SK-N-SH treated with all-trans-retinoic acid at 6 μM for 48 hours (cell line): ENCODE results near the gene EHBP1.
"Not testable (repeated sequence)": the region's sequence is repeated elsewhere in the genome, so short reads cannot be mapped to it uniquely, and the experiment has no call there.

Experiments
- ATAC-seq: fragments of 200-7000 bp; cut with Tn5 transposase; 3 replicates; pipeline ENCODE4 v1.9.1; 2020; ENCODE audit warnings: mild to moderate bottlenecking, moderate library complexity
- CREB5 ChIP-seq: fragments of 250-450 bp; sonication (Bioruptor Pico); IDR thresholded peaks from 2 replicates; pipeline ENCODE4 v1.5.1; 2020; ENCODE audit warnings: low read depth, mild to moderate bottlenecking, moderate library complexity
- CSDC2 ChIP-seq: fragments of 250-450 bp; sonication (Bioruptor Pico); IDR thresholded peaks from 2 replicates; pipeline ENCODE4 v1.5.0; 2020; ENCODE audit warnings: mild to moderate bottlenecking, moderate library complexity
- CSRNP3 ChIP-seq: fragments of 250-450 bp; sonication (Bioruptor Pico); IDR thresholded peaks from 2 replicates; pipeline ENCODE4 v1.5.1; 2021; ENCODE audit warnings: mild to moderate bottlenecking, moderate library complexity
- ESRRG ChIP-seq: fragments of 250-450 bp; sonication (Bioruptor Pico); IDR thresholded peaks from 2 replicates; pipeline ENCODE4 v1.6.1; 2021; ENCODE audit warnings: mild to moderate bottlenecking
- ISL1 ChIP-seq: fragments of 250-450 bp; sonication (Bioruptor Pico); IDR thresholded peaks from 2 replicates; pipeline ENCODE4 v2.1.2; 2022; ENCODE audit warnings: mild to moderate bottlenecking, moderate library complexity
- OSR1 ChIP-seq: fragments of 250-450 bp; sonication (Bioruptor Pico); IDR thresholded peaks from 2 replicates; pipeline ENCODE4 v1.8.0; 2022; ENCODE audit warnings: moderate library complexity, mild to moderate bottlenecking, inconsistent platforms
- POU6F1 ChIP-seq: fragments of 250-450 bp; sonication (Bioruptor Pico); IDR thresholded peaks from 2 replicates; pipeline ENCODE4 v1.8.0; 2021; ENCODE audit warnings: low read depth, mild to moderate bottlenecking, moderate library complexity, borderline replicate concordance
- PPARA ChIP-seq: fragments of 250-450 bp; sonication (Bioruptor Pico); IDR thresholded peaks from 2 replicates; pipeline ENCODE4 v1.5.0; 2020; ENCODE audit warnings: mild to moderate bottlenecking, borderline replicate concordance
- RARB ChIP-seq: fragments of 250-450 bp; sonication (Bioruptor Pico); IDR thresholded peaks from 2 replicates; pipeline ENCODE4 v1.8.0; 2021; ENCODE audit warnings: mild to moderate bottlenecking, moderate library complexity
- SNAI2 ChIP-seq: fragments of 250-450 bp; sonication (Bioruptor Pico); IDR thresholded peaks from 2 replicates; pipeline ENCODE4 v1.5.0; 2020; ENCODE audit warnings: mild to moderate bottlenecking, moderate library complexity
- TCF4 ChIP-seq: fragments of 250-450 bp; sonication (Bioruptor Pico); IDR thresholded peaks from 2 replicates; pipeline ENCODE4 v1.8.0; 2021; ENCODE audit warnings: mild to moderate bottlenecking, moderate library complexity, borderline replicate concordance
- TSHZ2 ChIP-seq: fragments of 250-450 bp; sonication (Bioruptor Pico); IDR thresholded peaks from 2 replicates; pipeline ENCODE4 v1.5.0; 2020; ENCODE audit warnings: mild to moderate bottlenecking, moderate library complexity
- ZC3H10 ChIP-seq: fragments of 250-450 bp; sonication (Bioruptor Pico); IDR thresholded peaks from 2 replicates; pipeline ENCODE4 v1.5.1; 2021; ENCODE audit warnings: mild to moderate bottlenecking, moderate library complexity
- ZFP3 ChIP-seq: fragments of 250-450 bp; sonication (Bioruptor Pico); IDR thresholded peaks from 2 replicates; pipeline ENCODE4 v1.5.0; 2020; ENCODE audit warnings: mild to moderate bottlenecking, moderate library complexity
- ZFP30 ChIP-seq: fragments of 450-650 bp; formaldehyde crosslinking; IDR thresholded peaks from 2 replicates; pipeline ENCODE4 v1.5.0; 2022; ENCODE audit warnings: mild to moderate bottlenecking, moderate library complexity
- ZNF565 ChIP-seq: fragments of 450-650 bp; formaldehyde crosslinking; conservative IDR thresholded peaks from 2 replicates; pipeline ENCODE4 v1.5.0; 2020; ENCODE audit warnings: low read depth, mild to moderate bottlenecking, moderate library complexity
- ZNF70 ChIP-seq: fragments of 450-650 bp; formaldehyde crosslinking; IDR thresholded peaks from 2 replicates; pipeline ENCODE4 v1.5.0; 2020; ENCODE audit warnings: mild to moderate bottlenecking, moderate library complexity
- ZNF8 ChIP-seq: fragments of 450-650 bp; formaldehyde crosslinking; IDR thresholded peaks from 2 replicates; pipeline ENCODE4 v1.5.0; 2020; ENCODE audit warnings: mild to moderate bottlenecking, moderate library complexity

Gene EHBP1

GRCh38 chr2:63073994-63074393 lies 368.5 kb downstream of the EHBP1 start:
- ATAC-seq = no peak
- TF ChIP-seq CSDC2 (CRISPR knock-in tag) (no peak), OSR1 (CRISPR knock-in tag) (no peak), ESRRG (no peak), SNAI2 (CRISPR knock-in tag) (no peak), ZNF8 (CRISPR knock-in tag) (no peak), CSRNP3 (CRISPR knock-in tag) (no peak), POU6F1 (CRISPR knock-in tag) (no peak), CREB5 (CRISPR knock-in tag) (no peak), ISL1 (CRISPR knock-in tag) (no peak), RARB (no peak), TSHZ2 (CRISPR knock-in tag) (no peak), ZFP30 (CRISPR knock-in tag) (no peak)
- TF ChIP-seq, all 23 proteins: peak for 0

GRCh38 chr2:63074399-63074798 lies 368.9 kb downstream of the EHBP1 start:
- not testable (repeated sequence) for ATAC-seq

GRCh38 chr2:63078852-63079606 lies 373.5 kb downstream of the EHBP1 start:
- peak; percentile 40; the same call in 1 of the 3 replicates for ATAC-seq
- TF ChIP-seq RARB (no peak), PPARA (CRISPR knock-in tag) (no peak), TCF4 (CRISPR knock-in tag) (no peak), ZNF565 (no peak), ZC3H10 (CRISPR knock-in tag) (no peak), CSRNP3 (CRISPR knock-in tag) (no peak), ESRRG (no peak), ISL1 (CRISPR knock-in tag) (no peak), ZFP3 (CRISPR knock-in tag) (no peak), ZNF70 (CRISPR knock-in tag) (no peak), CSDC2 (CRISPR knock-in tag) (no peak), POU6F1 (CRISPR knock-in tag) (no peak), ZFP30 (CRISPR knock-in tag) (no peak)
